H1 (cell line): Measurements from ENCODE around the gene PXT1. TPM values are rescaled to one million over a fixed set of nuclear protein-coding genes. Genes with fewer than 3 reads are reported as not detected.

Source experiments
- CTCF ChIA-PET: fragments of 300-600 bp; sonication (Branson Sonifier 250); formaldehyde crosslinking; loops from one replicate; lab custom pipeline; 2021; ENCODE audit not compliant: partially characterized antibody; lab: Charles Lee
- POLR2A ChIA-PET: fragments of 300-600 bp; sonication (Branson Sonifier 250); formaldehyde crosslinking; loops from one replicate; lab custom pipeline; 2021; ENCODE audit warnings: inconsistent platforms; ENCODE audit not compliant: partially characterized antibody; lab: Charles Lee
- DNase-seq, 2 experiments: peaks; one replicate each; pipeline versions ENCODE4 v3.0.0 to v3.0.0-alpha.2; 2010 to 2022; ENCODE audit warnings: low spot score in 2 of 2, low read depth in 1 of 2, mixed read lengths in 1 of 2
- FAIRE-seq: peaks from 2 replicates; lab custom pipeline; 2011; peaks lifted over from hg19 to GRCh38; lab: Jason Lieb, UNC
- H2AFZ ChIP-seq: 2 replicates; pipeline ENCODE4 v1.8.1; 2012; ENCODE audit warnings: low read length, inconsistent platforms
- H2AK5ac ChIP-seq: 2 replicates; pipeline ENCODE4 v1.6.1; 2013; ENCODE audit warnings: low read depth, low read length
- H2BK120ac ChIP-seq: replicated peaks from 2 replicates; pipeline ENCODE3; 2013; ENCODE audit warnings: low read depth, low read length, inconsistent platforms
- H2BK12ac ChIP-seq: 2 replicates; pipeline ENCODE4 v1.6.1; 2013; ENCODE audit warnings: low read depth, low read length
- H2BK15ac ChIP-seq: 2 replicates; pipeline ENCODE4 v1.6.1; 2013; ENCODE audit warnings: low read length
- H2BK20ac ChIP-seq: 2 replicates; pipeline ENCODE4 v1.6.1; 2013; ENCODE audit warnings: low read length
- H2BK5ac ChIP-seq: 2 replicates; pipeline ENCODE4 v1.6.1; 2013; ENCODE audit warnings: low read depth, low read length
- H3K14ac ChIP-seq: 2 replicates; pipeline ENCODE4 v1.6.1; 2013; ENCODE audit warnings: inconsistent platforms; ENCODE audit not compliant: insufficient read length
- H3K18ac ChIP-seq: 2 replicates; pipeline ENCODE4 v1.6.1; 2013; ENCODE audit warnings: low read length; ENCODE audit errors: extremely low read depth
- H3K23ac ChIP-seq: 2 replicates; pipeline ENCODE4 v1.6.1; 2013; ENCODE audit warnings: inconsistent platforms; ENCODE audit not compliant: insufficient read length
- H3K23me2 ChIP-seq: 2 replicates; pipeline ENCODE4 v1.6.1; 2013; ENCODE audit warnings: low read depth, low read length
- H3K27ac ChIP-seq: 2 replicates; pipeline ENCODE4 v1.6.1; 2011; ENCODE audit warnings: low read depth, low read length, inconsistent platforms
- H3K27me3 ChIP-seq, 4 experiments: replicated peaks in 1 of 4; 1 replicate in 1 of 4; 2 replicates in 3 of 4; pipeline versions ENCODE4 v1.6.1 to v1.8.1; 2011 to 2013; ENCODE audit warnings: low read length in 3 of 4, mild to moderate bottlenecking in 3 of 4, inconsistent platforms in 2 of 4, mixed read lengths in 2 of 4, moderate library complexity in 1 of 4; ENCODE audit not compliant: control insufficient read depth in 3 of 4, insufficient read depth in 3 of 4; ENCODE audit errors: extremely low read depth in 1 of 4
- H3K36me3 ChIP-seq, 4 experiments: 2 replicates each; pipeline versions ENCODE4 v1.6.1 to v1.8.1; 2011 to 2013; ENCODE audit warnings: mild to moderate bottlenecking in 4 of 4, low read length in 3 of 4, moderate library complexity in 2 of 4, control low read depth in 1 of 4, inconsistent platforms in 1 of 4; ENCODE audit not compliant: insufficient read depth in 4 of 4, control insufficient read depth in 2 of 4
- H3K4ac ChIP-seq: replicated peaks from 2 replicates; pipeline ENCODE3; 2013; ENCODE audit warnings: low read length, low read depth, mixed read lengths, inconsistent platforms; ENCODE audit not compliant: insufficient read length
- H3K4me1 ChIP-seq, 4 experiments: replicated peaks in 1 of 4; 1 replicate in 1 of 4; 2 replicates in 3 of 4; pipeline versions ENCODE4 v1.6.1 to v1.8.1; 2011 to 2013; ENCODE audit warnings: low read length in 3 of 4, inconsistent platforms in 2 of 4, mixed read lengths in 1 of 4; ENCODE audit not compliant: insufficient read depth in 4 of 4, control insufficient read depth in 3 of 4
- H3K4me2 ChIP-seq, 2 experiments: 2 replicates each; pipeline versions ENCODE4 v1.6.1 to v1.8.1; 2011 to 2013; ENCODE audit warnings: low read depth in 2 of 2, low read length in 2 of 2, control low read depth in 1 of 2, inconsistent platforms in 1 of 2, mild to moderate bottlenecking in 1 of 2; ENCODE audit not compliant: insufficient read depth in 1 of 2
- H3K4me3 ChIP-seq, 4 experiments: fragments of 200-600, 300-600 bp in 1 of 4; sonication (generic), shearing (Covaris generic), sonication (Bioruptor Twin) in 1 of 4; 2 replicates each; pipeline versions ENCODE4 v1.5.1 to v1.8.1; 2011 to 2016; ENCODE audit warnings: low read length in 4 of 4, low read depth in 3 of 4, control low read depth in 2 of 4, inconsistent platforms in 2 of 4, mild to moderate bottlenecking in 2 of 4, mixed read lengths in 1 of 4, moderate library complexity in 1 of 4; ENCODE audit not compliant: insufficient read depth in 2 of 4; ENCODE audit errors: extremely low read depth in 1 of 4
- H3K56ac ChIP-seq: replicated peaks from 2 replicates; pipeline ENCODE3; 2013; ENCODE audit warnings: low read depth, mild to moderate bottlenecking, mixed read lengths, low read length, inconsistent platforms; ENCODE audit not compliant: insufficient read length
- H3K79me1 ChIP-seq: 2 replicates; pipeline ENCODE4 v1.6.1; 2013; ENCODE audit warnings: low read depth, low read length, control low read depth
- H3K79me2 ChIP-seq, 2 experiments: 2 replicates each; pipeline versions ENCODE4 v1.6.1 to v1.8.1; 2012 to 2013; ENCODE audit warnings: low read length in 2 of 2, mild to moderate bottlenecking in 2 of 2, inconsistent platforms in 1 of 2; ENCODE audit not compliant: insufficient read depth in 2 of 2, control insufficient read depth in 1 of 2
- H3K9ac ChIP-seq, 4 experiments: replicated peaks in 1 of 4; 1 replicate in 1 of 4; 2 replicates in 3 of 4; pipeline versions ENCODE4 v1.6.1 to v1.8.1; 2011 to 2013; ENCODE audit warnings: low read depth in 3 of 4, low read length in 3 of 4, control low read depth in 2 of 4, mild to moderate bottlenecking in 2 of 4, moderate library complexity in 2 of 4, inconsistent platforms in 1 of 4; ENCODE audit errors: extremely low read depth in 1 of 4
- H3K9me3 ChIP-seq, 2 experiments: 2 replicates each; pipeline versions ENCODE4 v1.6.1 to v1.8.1; 2012 to 2013; ENCODE audit warnings: mild to moderate bottlenecking in 2 of 2, moderate library complexity in 2 of 2, control low read depth in 1 of 2, inconsistent platforms in 1 of 2, low read depth in 1 of 2, low read length in 1 of 2, mixed read lengths in 1 of 2; ENCODE audit not compliant: insufficient read depth in 2 of 2
- H4K20me1 ChIP-seq, 2 experiments: replicated peaks in 1 of 2; 2 replicates each; pipeline versions ENCODE3 to v1.8.1; 2011 to 2013; ENCODE audit warnings: inconsistent platforms in 2 of 2, low read length in 2 of 2, mild to moderate bottlenecking in 1 of 2; ENCODE audit not compliant: insufficient read depth in 2 of 2, control insufficient read depth in 1 of 2
- H4K5ac ChIP-seq: 2 replicates; pipeline ENCODE4 v1.6.1; 2013; ENCODE audit warnings: low read length, low read depth, mixed read lengths, inconsistent platforms; ENCODE audit not compliant: insufficient read length
- H4K8ac ChIP-seq: 2 replicates; pipeline ENCODE4 v1.8.0; 2013; ENCODE audit warnings: mild to moderate bottlenecking, moderate library complexity, low read length, inconsistent platforms; ENCODE audit not compliant: insufficient read depth; ENCODE audit errors: extremely low read depth
- H4K91ac ChIP-seq: replicated peaks from 2 replicates; pipeline ENCODE3; 2013; ENCODE audit warnings: low read length, mixed read lengths, inconsistent platforms; ENCODE audit not compliant: insufficient read length
- CBX5 ChIP-seq: fragments of 300-800, 300-1000 bp; sonication (generic); IDR thresholded peaks from 2 replicates; pipeline ENCODE4 v1.7.1; 2016; ENCODE audit warnings: antibody characterized with exemption, low read length, low read depth
- JUN ChIP-seq: IDR thresholded peaks from 2 replicates; pipeline ENCODE4 v1.6.1; 2011; ENCODE audit warnings: low read depth, mild to moderate bottlenecking, improper control_type of control experiment, low read length
- POU5F1 ChIP-seq: IDR thresholded peaks from 2 replicates; pipeline ENCODE4 v1.6.1; 2011; ENCODE audit warnings: low read depth, mild to moderate bottlenecking, low read length, moderate library complexity
- SRF ChIP-seq: IDR thresholded peaks from 2 replicates; pipeline ENCODE4 v1.6.1; 2011; ENCODE audit warnings: mild to moderate bottlenecking, low read depth, low read length, moderate library complexity
- SUZ12 ChIP-seq: fragments of 200-600 bp; sonication (generic); IDR thresholded peaks from 2 replicates; pipeline ENCODE4 v1.6.1; 2012; ENCODE audit warnings: mild to moderate bottlenecking, inconsistent platforms, low read length, moderate library complexity, mixed read lengths
- YY1 ChIP-seq: IDR thresholded peaks from 2 replicates; pipeline ENCODE4 v1.6.1; 2011; ENCODE audit warnings: low read depth, mild to moderate bottlenecking, low read length
- WGBS, 2 experiments: shearing (Covaris generic) in 1 of 2; methylation state at CpG; one replicate each; pipeline versions ENCODE4 v1.1.6 to v1.1.7; 2013 to 2015; ENCODE audit warnings: low lambda C conversion rate in 2 of 2, mixed read lengths in 2 of 2, inconsistent platforms in 1 of 2, low coverage in 1 of 2, missing lambda C conversion rate in 1 of 2; ENCODE audit not compliant: insufficient replicate concordance in 2 of 2, insufficient coverage in 1 of 2, insufficient read length in 1 of 2; ENCODE audit errors: extremely low coverage in 1 of 2, missing lambda C conversion rate in 1 of 2; 5-methylcytosine and 5-hydroxymethylcytosine counted together
- polyA plus RNA-seq, 7 experiments: library from polyadenylated mRNA; depleted of rRNA in 3 of 7; stranded (reverse) in 5 of 7; unstranded in 2 of 7; fragments of >200 nt in 5 of 7; fragments of 200-250 nt in 2 of 7; gene quantifications; 1 replicate in 5 of 7; 2 replicates in 1 of 7; 4 replicates in 1 of 7; pipeline versions ENCODE4 v1.2.1 to v1.2.3, GENCODE V29; 2011 to 2013; ENCODE audit warnings: missing spikeins in 2 of 7, mixed read lengths in 2 of 7
- total RNA-seq: library from RNA; stranded (reverse); fragmentation: NEBNext Ultra II Directional; extraction: Animal tissue kit (Norgen Biotek cat#: 25700); gene quantifications from 2 replicates; pipeline ENCODE4 v1.2.1, GENCODE V29; 2021
- TF ChIP-seq, protein P1 (sequence below): IDR thresholded peaks from 2 replicates; pipeline ENCODE4 v1.6.1; 2012; ENCODE audit warnings: low read length, inconsistent platforms
- TF ChIP-seq, protein P2 (sequence below), 3 experiments: IDR thresholded peaks; 1 replicate in 2 of 3; 2 replicates in 1 of 3; pipeline versions ENCODE4 v1.5.1 to v1.6.1; 2011; ENCODE audit warnings: low read length in 3 of 3, mild to moderate bottlenecking in 3 of 3, inconsistent platforms in 2 of 3, low read depth in 1 of 3, moderate library complexity in 1 of 3; ENCODE audit not compliant: insufficient read depth in 1 of 3; ENCODE audit errors: control extremely low read depth in 1 of 3
- TF ChIP-seq, protein P3 (sequence below): IDR thresholded peaks from 2 replicates; pipeline ENCODE4 v1.6.1; 2011; ENCODE audit warnings: low read length, improper control_type of control experiment

The PXT1 gene
- total and polyA plus RNA-seq, 2 of the 8 experiments (the other 6 are each of a cell fraction or from before 2014, with no cell fraction given), result 0.06 TPM; not detected in 1

GRCh38 chr6:36402481-36402880 is 40.2 kb downstream of the PXT1 start:
- Histone ChIP-seq H2BK12ac (no peak overlapping the region), H2BK120ac (no peak overlapping the region), H3K18ac (no peak overlapping the region), H3K36me3 (no peaks in the 10 kb centered on the region), H2BK5ac (no peak overlapping the region), H3K14ac (no peak overlapping the region), H3K27me3 (no peaks in the 10 kb centered on the region), H2BK20ac (no peak overlapping the region), H3K9me3 (no peaks in the 10 kb centered on the region), H3K27ac (no peak overlapping the region), H3K56ac (no peak overlapping the region), H3K4me1 (no peaks in the 10 kb centered on the region), H3K23ac (no peak overlapping the region), H3K79me1 (no peaks in the 10 kb centered on the region), H4K20me1 (no peaks in the 10 kb centered on the region), H2AK5ac (no peak overlapping the region), H3K23me2 (no peaks in the 10 kb centered on the region), H4K91ac (no peak overlapping the region), H3K4me3 (no peak overlapping the region), H4K8ac (no peak overlapping the region), H3K4me2 (no peak overlapping the region), H3K9ac (no peak overlapping the region), H3K4ac (no peak overlapping the region), H2AFZ (0 out of 2 replicates have a peak overlapping the region, but pooled peaks have one; percentile 10), H2BK15ac (no peak overlapping the region), H4K5ac (no peak overlapping the region), H3K79me2 (no peaks in the 10 kb centered on the region)
- DNase-seq (no peak), FAIRE-seq (no peak)
- POLR2A ChIA-PET, result interaction anchor here (1.0 to 1.8 kb wide), 2 partner anchors 16 to 206 kb away, joined by 3 to 4 read pairs; partner anchors contain the start of gene ETV7
- WGBS, 2 experiments, result 85% methylated on average over 3 of the region's 3 CpGs; no CpG with 5 or more reads in 1 of the 2 experiments
- CTCF ChIA-PET, result interaction anchor here (1.8 kb wide), 1 partner anchor 17 kb away, joined by 4 read pairs; no protein-coding TSS in a partner anchor
- TF ChIP-seq CBX5, result no peak
- TF ChIP-seq, protein P1, sequence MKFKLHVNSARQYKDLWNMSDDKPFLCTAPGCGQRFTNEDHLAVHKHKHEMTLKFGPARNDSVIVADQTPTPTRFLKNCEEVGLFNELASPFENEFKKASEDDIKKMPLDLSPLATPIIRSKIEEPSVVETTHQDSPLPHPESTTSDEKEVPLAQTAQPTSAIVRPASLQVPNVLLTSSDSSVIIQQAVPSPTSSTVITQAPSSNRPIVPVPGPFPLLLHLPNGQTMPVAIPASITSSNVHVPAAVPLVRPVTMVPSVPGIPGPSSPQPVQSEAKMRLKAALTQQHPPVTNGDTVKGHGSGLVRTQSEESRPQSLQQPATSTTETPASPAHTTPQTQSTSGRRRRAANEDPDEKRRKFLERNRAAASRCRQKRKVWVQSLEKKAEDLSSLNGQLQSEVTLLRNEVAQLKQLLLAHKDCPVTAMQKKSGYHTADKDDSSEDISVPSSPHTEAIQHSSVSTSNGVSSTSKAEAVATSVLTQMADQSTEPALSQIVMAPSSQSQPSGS, result no peak
- no peak for TF ChIP-seq JUN
- TF ChIP-seq, protein P2, sequence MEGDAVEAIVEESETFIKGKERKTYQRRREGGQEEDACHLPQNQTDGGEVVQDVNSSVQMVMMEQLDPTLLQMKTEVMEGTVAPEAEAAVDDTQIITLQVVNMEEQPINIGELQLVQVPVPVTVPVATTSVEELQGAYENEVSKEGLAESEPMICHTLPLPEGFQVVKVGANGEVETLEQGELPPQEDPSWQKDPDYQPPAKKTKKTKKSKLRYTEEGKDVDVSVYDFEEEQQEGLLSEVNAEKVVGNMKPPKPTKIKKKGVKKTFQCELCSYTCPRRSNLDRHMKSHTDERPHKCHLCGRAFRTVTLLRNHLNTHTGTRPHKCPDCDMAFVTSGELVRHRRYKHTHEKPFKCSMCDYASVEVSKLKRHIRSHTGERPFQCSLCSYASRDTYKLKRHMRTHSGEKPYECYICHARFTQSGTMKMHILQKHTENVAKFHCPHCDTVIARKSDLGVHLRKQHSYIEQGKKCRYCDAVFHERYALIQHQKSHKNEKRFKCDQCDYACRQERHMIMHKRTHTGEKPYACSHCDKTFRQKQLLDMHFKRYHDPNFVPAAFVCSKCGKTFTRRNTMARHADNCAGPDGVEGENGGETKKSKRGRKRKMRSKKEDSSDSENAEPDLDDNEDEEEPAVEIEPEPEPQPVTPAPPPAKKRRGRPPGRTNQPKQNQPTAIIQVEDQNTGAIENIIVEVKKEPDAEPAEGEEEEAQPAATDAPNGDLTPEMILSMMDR (IDR thresholded peaks at IDR 0.05; ENCODE audit: control extremely low read depth in 1 of 3, insufficient read depth in 1 of 3, low read depth in 1 of 3, low read length in 3 of 3), result no peak
- TF ChIP-seq POU5F1, result no peak
- TF ChIP-seq YY1, result no peak
- no peak for TF ChIP-seq SRF
- no peak for TF ChIP-seq SUZ12
- TF ChIP-seq, protein P3, sequence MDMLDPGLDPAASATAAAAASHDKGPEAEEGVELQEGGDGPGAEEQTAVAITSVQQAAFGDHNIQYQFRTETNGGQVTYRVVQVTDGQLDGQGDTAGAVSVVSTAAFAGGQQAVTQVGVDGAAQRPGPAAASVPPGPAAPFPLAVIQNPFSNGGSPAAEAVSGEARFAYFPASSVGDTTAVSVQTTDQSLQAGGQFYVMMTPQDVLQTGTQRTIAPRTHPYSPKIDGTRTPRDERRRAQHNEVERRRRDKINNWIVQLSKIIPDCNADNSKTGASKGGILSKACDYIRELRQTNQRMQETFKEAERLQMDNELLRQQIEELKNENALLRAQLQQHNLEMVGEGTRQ, result no peak
